Neuronal stem cell (in vitro differentiated cells): ENCODE results near the gene RIN2.

Experiments used
- DNase-seq: peaks from one replicate; pipeline ENCODE4 v3.0.0-alpha.2; 2013; ENCODE audit warnings: low spot score
- H2AFZ ChIP-seq: one replicate; pipeline ENCODE4 v1.6.1; 2013; ENCODE audit warnings: mild to moderate bottlenecking, low read length, inconsistent platforms
- H2AK5ac ChIP-seq: 2 replicates; pipeline ENCODE4 v1.6.1; 2013; ENCODE audit warnings: low read depth, mild to moderate bottlenecking, inconsistent platforms, low read length, moderate library complexity, mixed read lengths
- H2BK120ac ChIP-seq: 2 replicates; pipeline ENCODE4 v1.6.1; 2013; ENCODE audit warnings: low read depth, mild to moderate bottlenecking, inconsistent platforms, low read length, moderate library complexity, mixed read lengths
- H2BK12ac ChIP-seq: one replicate; pipeline ENCODE4 v1.6.1; 2013; ENCODE audit warnings: low read length, inconsistent platforms
- H2BK15ac ChIP-seq: 2 replicates; pipeline ENCODE4 v1.6.1; 2013; ENCODE audit warnings: mild to moderate bottlenecking, low read length, inconsistent platforms, mixed read lengths
- H2BK5ac ChIP-seq: one replicate; pipeline ENCODE4 v1.6.1; 2013; ENCODE audit warnings: inconsistent platforms, mild to moderate bottlenecking, low read length, moderate library complexity
- H3K14ac ChIP-seq: one replicate; pipeline ENCODE4 v1.6.1; 2013; ENCODE audit warnings: low read length, inconsistent platforms
- H3K18ac ChIP-seq: 2 replicates; pipeline ENCODE4 v1.6.1; 2013; ENCODE audit warnings: low read length, inconsistent platforms
- H3K23ac ChIP-seq: 2 replicates; pipeline ENCODE4 v1.6.1; 2013; ENCODE audit warnings: low read depth, mild to moderate bottlenecking, mixed read lengths, low read length, inconsistent platforms; ENCODE audit not compliant: poor library complexity
- H3K27ac ChIP-seq: replicated peaks from 3 replicates; pipeline ENCODE4 v1.5.1; 2013; ENCODE audit warnings: low read length, inconsistent platforms
- H3K27me3 ChIP-seq, 3 experiments: 2 replicates each; pipeline ENCODE4 v1.6.1; 2013; ENCODE audit warnings: low read length in 3 of 3, mild to moderate bottlenecking in 2 of 3, inconsistent platforms in 1 of 3, low read depth in 1 of 3, mixed read lengths in 1 of 3, moderate library complexity in 1 of 3; ENCODE audit not compliant: control insufficient read depth in 3 of 3, insufficient read depth in 3 of 3
- H3K36me3 ChIP-seq, 2 donors: replicated peaks in 1 of 2; 2 replicates each; pipeline ENCODE4 v1.6.1; 2013; ENCODE audit warnings: low read length in 2 of 2; ENCODE audit not compliant: control insufficient read depth in 2 of 2, insufficient read depth in 2 of 2
- H3K4ac ChIP-seq: 2 replicates; pipeline ENCODE4 v1.6.1; 2013; ENCODE audit warnings: inconsistent platforms, mild to moderate bottlenecking, low read length, moderate library complexity
- H3K4me1 ChIP-seq, 2 donors: 1 replicate in 1 of 2; 2 replicates in 1 of 2; pipeline ENCODE4 v1.6.1; 2013; ENCODE audit warnings: low read length in 2 of 2, low read depth in 1 of 2; ENCODE audit not compliant: control insufficient read depth in 2 of 2, insufficient read depth in 1 of 2
- H3K4me2 ChIP-seq: one replicate; pipeline ENCODE4 v1.6.1; 2013; ENCODE audit warnings: mild to moderate bottlenecking, low read length, inconsistent platforms; ENCODE audit not compliant: insufficient read depth, poor library complexity, severe bottlenecking
- H3K4me3 ChIP-seq, 2 donors: 2 replicates each; pipeline ENCODE4 v1.5.1; 2013; ENCODE audit warnings: low read length in 2 of 2, mild to moderate bottlenecking in 2 of 2, inconsistent platforms in 1 of 2, moderate library complexity in 1 of 2
- H3K79me1 ChIP-seq: one replicate; pipeline ENCODE4 v1.6.1; 2013; ENCODE audit warnings: low read depth, mild to moderate bottlenecking, inconsistent platforms, low read length, moderate library complexity
- H3K9ac ChIP-seq: one replicate; pipeline ENCODE4 v1.6.1; 2013; ENCODE audit warnings: mild to moderate bottlenecking, low read depth, low read length, inconsistent platforms; ENCODE audit not compliant: poor library complexity
- H3K9me3 ChIP-seq, 2 donors: replicated peaks in 1 of 2; 2 replicates each; pipeline versions ENCODE3 to v1.6.1; 2013; ENCODE audit warnings: low read length in 2 of 2, mild to moderate bottlenecking in 2 of 2, inconsistent platforms in 1 of 2, low read depth in 1 of 2, mixed read lengths in 1 of 2, moderate library complexity in 1 of 2; ENCODE audit not compliant: control insufficient read depth in 2 of 2, insufficient read depth in 1 of 2
- H4K8ac ChIP-seq: one replicate; pipeline ENCODE4 v1.6.1; 2013; ENCODE audit warnings: low read depth, mild to moderate bottlenecking, inconsistent platforms, low read length, moderate library complexity
- H4K91ac ChIP-seq: one replicate; pipeline ENCODE4 v1.6.1; 2013; ENCODE audit warnings: low read length, low read depth, mild to moderate bottlenecking, inconsistent platforms; ENCODE audit not compliant: poor library complexity
- WGBS, 2 donors: extraction: QIAGEN DNeasy Blood & Tissue Kit; methylation state at CpG; one replicate each; pipeline ENCODE4 v1.1.7; 2013; ENCODE audit warnings: missing lambda C conversion rate in 2 of 2, mixed read lengths in 1 of 2; ENCODE audit not compliant: insufficient read length in 2 of 2, insufficient replicate concordance in 1 of 2; ENCODE audit errors: extremely low coverage in 2 of 2; 5-methylcytosine and 5-hydroxymethylcytosine counted together

Gene RIN2

GRCh38 chr20:19712721-19713260 lies 45.3 kb upstream of the RIN2 start:
- Histone ChIP-seq H3K4me3 (no peak overlapping the region), H2BK15ac (no peak overlapping the region), H4K91ac (no peak overlapping the region), H3K9me3 (peaks cover 4% of the 10 kb centered on the region in 2 donors), H2BK5ac (no peak overlapping the region), H3K14ac (no peak overlapping the region), H3K4ac (no peak overlapping the region), H3K23ac (no peak overlapping the region), H2AFZ (no peak overlapping the region), H2AK5ac (no peak overlapping the region), H2BK12ac (no peak overlapping the region), H3K4me1 (peaks cover 0 to 3% of the 10 kb centered on the region in 2 donors), H3K18ac (no peak overlapping the region), H2BK120ac (no peak overlapping the region), H3K27ac (no peak overlapping the region), H4K8ac (no peak overlapping the region), H3K36me3 (peaks cover 0 to 2% of the 10 kb centered on the region in 2 donors), H3K4me2 (no peak overlapping the region), H3K79me1 (peaks cover 5% of the 10 kb centered on the region), H3K27me3 (no peaks in the 10 kb centered on the region), H3K9ac (no peak overlapping the region)
- WGBS, 2 donors = no CpG with 5 or more reads among the region's 4 CpGs
- no peak for DNase-seq

- Histone ChIP-seq H3K18ac (no peak overlapping the region), H3K79me1 (peaks cover 5% of the 10 kb centered on the region), H4K8ac (no peak overlapping the region), H3K9ac (no peak overlapping the region), H3K36me3 (peaks cover 0 to 2% of the 10 kb centered on the region in 2 donors), H2AFZ (no peak overlapping the region), H2BK15ac (no peak overlapping the region), H2AK5ac (no peak overlapping the region), H2BK120ac (no peak overlapping the region), H3K14ac (no peak overlapping the region), H3K4me1 (peaks cover 0 to 3% of the 10 kb centered on the region in 2 donors), H2BK5ac (no peak overlapping the region), H3K4me2 (no peak overlapping the region), H3K4me3 (no peak overlapping the region), H3K27me3 (no peaks in the 10 kb centered on the region), H3K9me3 (peaks cover 4% of the 10 kb centered on the region in 2 donors), H4K91ac (no peak overlapping the region), H3K27ac (no peak overlapping the region), H3K4ac (no peak overlapping the region), H2BK12ac (no peak overlapping the region), H3K23ac (no peak overlapping the region)
- no peak for DNase-seq
- WGBS, 2 donors = no CpG with 5 or more reads among the region's 2 CpGs
These were observed 44.1 kb upstream of the RIN2 start for GRCh38 chr20:19713822-19714578.

- Histone ChIP-seq H4K91ac (no peak overlapping the region), H2BK5ac (no peak overlapping the region), H3K79me1 (peaks cover 5% of the 10 kb centered on the region), H4K8ac (no peak overlapping the region), H3K18ac (no peak overlapping the region), H3K4ac (no peak overlapping the region), H3K23ac (no peak overlapping the region), H3K27ac (no peak overlapping the region), H2BK12ac (no peak overlapping the region), H2AFZ (no peak overlapping the region), H2BK15ac (no peak overlapping the region), H3K4me3 (no peak overlapping the region), H3K27me3 (no peaks in the 10 kb centered on the region), H2BK120ac (no peak overlapping the region), H3K9ac (no peak overlapping the region), H3K14ac (no peak overlapping the region), H2AK5ac (no peak overlapping the region), H3K9me3 (peaks cover 4% of the 10 kb centered on the region in 2 donors), H3K4me2 (no peak overlapping the region), H3K4me1 (peaks cover 0 to 3% of the 10 kb centered on the region in 2 donors), H3K36me3 (peaks cover 0 to 2% of the 10 kb centered on the region in 2 donors)
- no CpG with 5 or more reads among the region's 1 CpG for WGBS, 2 donors
- DNase-seq = no peak
These were observed 43.5 kb upstream of the RIN2 start for GRCh38 chr20:19714579-19714840.

GRCh38 chr20:19715986-19716385 lies 42.1 kb upstream of the RIN2 start:
- peaks cover 4% of the 10 kb centered on the region in 2 donors for H3K9me3 ChIP-seq
- no peak overlapping the region for H2AFZ ChIP-seq
- H3K14ac ChIP-seq = no peak overlapping the region
- H2BK120ac ChIP-seq = no peak overlapping the region
- H3K9ac ChIP-seq = no peak overlapping the region
- no peak for DNase-seq
- no peak overlapping the region for H2BK5ac ChIP-seq
- WGBS, 2 donors = no CpG with 5 or more reads among the region's 3 CpGs
- no peak overlapping the region for H3K23ac ChIP-seq
- H3K4me1 ChIP-seq = peaks cover 0 to 3% of the 10 kb centered on the region in 2 donors
- H2BK15ac ChIP-seq = no peak overlapping the region
- no peak overlapping the region for H3K27ac ChIP-seq
- H2AK5ac ChIP-seq = no peak overlapping the region
- H3K4ac ChIP-seq = no peak overlapping the region
- no peak overlapping the region for H3K18ac ChIP-seq
- H3K79me1 ChIP-seq = peaks cover 4% of the 10 kb centered on the region
- no peak overlapping the region for H2BK12ac ChIP-seq
- no peak overlapping the region for H3K4me3 ChIP-seq
- peaks cover 0 to 2% of the 10 kb centered on the region in 2 donors for H3K36me3 ChIP-seq
- no peaks in the 10 kb centered on the region for H3K27me3 ChIP-seq
- H3K4me2 ChIP-seq = no peak overlapping the region
- H4K8ac ChIP-seq = no peak overlapping the region
- no peak overlapping the region for H4K91ac ChIP-seq
